ENCODE measurements around the gene SLC35A3. TPM values are rescaled to one million over a fixed set of nuclear protein-coding genes. Genes with fewer than 3 reads are reported as not detected.

SLC35A3 gene
- total RNA-seq, 1 donor from 2014 or later: 17.5 TPM

DNA sequence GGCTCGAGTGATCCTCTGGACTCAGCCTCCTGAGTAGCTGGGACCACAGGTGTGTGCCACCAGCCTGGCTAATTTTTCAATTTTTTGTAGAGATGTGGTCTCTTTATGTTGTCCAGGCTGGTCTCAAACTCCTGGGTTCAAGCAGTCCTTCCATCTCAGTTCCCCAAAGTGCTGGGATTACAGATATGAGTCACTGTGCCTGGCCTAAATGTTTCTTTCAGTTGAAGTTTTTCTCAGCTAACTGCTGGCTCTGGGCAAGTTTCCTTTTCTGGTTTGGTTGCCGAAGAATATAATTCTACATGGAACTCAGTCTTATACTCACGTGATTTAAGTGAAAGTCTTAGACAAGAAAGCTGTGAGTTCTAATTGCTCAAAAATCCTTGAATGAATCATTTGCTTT is 106.0 kb downstream of the SLC35A3 start:
- DNase-seq (ENCODE audit: low read depth): no peak

DNA sequence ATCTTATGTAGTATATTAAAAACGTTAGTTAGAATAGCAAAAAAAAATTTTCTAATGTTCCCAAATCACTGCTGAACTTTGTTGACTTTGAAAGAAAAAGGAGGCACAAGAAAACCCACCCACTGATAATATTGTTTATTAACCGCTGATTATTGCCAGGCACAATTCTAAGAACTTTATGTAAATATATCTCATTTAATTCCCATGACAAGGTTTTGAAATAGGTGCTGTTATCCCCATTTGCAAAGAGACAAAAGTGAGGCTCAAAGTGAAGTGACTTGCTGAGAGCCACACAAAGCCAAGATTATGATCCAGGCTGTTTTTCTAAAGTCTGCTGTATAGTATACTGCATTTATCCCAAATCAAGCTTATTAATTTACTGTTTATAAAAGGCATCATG is 106.5 kb downstream of the SLC35A3 start:
- DNase-seq (ENCODE audit: low read depth): no peak

DNA sequence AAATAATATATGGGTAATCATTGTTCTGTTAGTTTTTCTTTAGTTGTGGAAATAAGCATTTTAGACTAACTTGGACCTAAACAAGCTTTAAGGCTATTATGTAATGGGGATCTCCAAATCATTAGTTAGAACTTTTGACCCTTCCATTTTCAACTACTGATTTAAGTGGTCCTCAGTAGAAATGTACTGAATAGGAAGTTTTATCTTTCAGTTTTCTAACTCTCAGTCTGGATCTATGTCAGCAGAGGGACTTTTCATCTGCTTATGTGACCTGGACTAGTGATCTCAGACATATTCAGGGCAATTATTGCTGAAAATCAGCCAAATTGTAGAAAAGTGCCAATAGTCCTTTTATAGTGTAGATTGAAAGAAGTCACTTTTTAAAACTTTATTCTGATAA is 106.9 kb downstream of the SLC35A3 start:
- no peak for DNase-seq (ENCODE audit: low read depth)

DNA sequence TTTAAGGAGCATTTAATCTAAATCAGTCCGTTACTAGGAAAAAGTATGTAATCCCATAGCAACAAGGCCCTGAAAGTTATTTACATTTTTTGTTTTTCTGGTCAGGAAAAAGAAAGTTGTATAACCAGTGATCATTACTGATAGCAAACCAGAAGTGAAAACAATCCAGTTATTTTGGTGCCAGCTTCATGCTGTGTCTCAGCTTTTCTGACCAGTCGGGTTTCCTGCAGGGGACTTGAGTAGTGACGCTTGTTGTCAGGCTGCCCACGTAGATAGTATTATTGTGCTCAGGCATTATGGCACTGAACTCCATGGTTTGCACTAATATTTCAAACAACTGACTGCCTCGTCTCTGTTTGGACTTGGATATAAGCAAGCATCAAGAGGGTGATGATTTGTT is 107.7 kb downstream of the SLC35A3 start:
- no peak for DNase-seq (ENCODE audit: low read depth)

DNA sequence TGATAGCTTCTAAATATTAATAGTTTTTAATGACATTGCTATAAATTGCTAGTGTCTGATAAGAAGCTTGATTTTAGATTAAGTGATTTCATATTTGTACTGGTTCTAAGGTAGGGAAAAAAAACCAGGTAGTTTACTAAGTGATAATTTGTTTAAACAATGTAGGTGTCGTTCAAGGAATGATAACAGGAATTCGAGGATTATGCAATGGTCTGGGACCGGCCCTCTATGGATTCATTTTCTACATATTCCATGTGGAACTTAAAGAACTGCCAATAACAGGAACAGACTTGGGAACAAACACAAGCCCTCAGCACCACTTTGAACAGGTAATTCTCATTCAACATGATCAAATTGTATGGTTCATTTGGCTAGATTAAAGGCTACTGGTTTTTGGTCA is 110.5 kb downstream of the SLC35A3 start:
- DNase-seq (ENCODE audit: low read depth): no peak

Other genes with a start within 250 kb of the SLC35A3 start
- gene FRRS1, start 203.4 kb upstream of the SLC35A3 start, total RNA-seq: 4.1 and 5.6 TPM in 2 replicates
- gene AGL, start 119.6 kb upstream of the SLC35A3 start, total RNA-seq: 30.3 and 82.8 TPM in 2 replicates
- gene SASS6, start 162.9 kb downstream of the SLC35A3 start, total RNA-seq: 1.6 and 1.9 TPM in 2 replicates
- 15.2 and 17.4 TPM in 2 replicates for gene TRMT13, start 163.2 kb downstream of the SLC35A3 start, total RNA-seq
- gene LRRC39, start 208.3 kb downstream of the SLC35A3 start, total RNA-seq: 31.4 and 58.7 TPM in 2 replicates